Suprapubic skin (tissue), 3 donors: ENCODE measurements around the gene CTSH.

ENCODE experiments used
- CTCF ChIP-seq, 2 donors: fragments of 200-600 bp in 1 of 2; fragments of 450-650 bp in 1 of 2; sonication (generic) in 1 of 2; IDR thresholded peaks; one replicate each; pipeline ENCODE4 v1.5.1; 2016 to 2019; ENCODE audit warnings: antibody characterized with exemption in 2 of 2, mild to moderate bottlenecking in 1 of 2, moderate library complexity in 1 of 2
- POLR2A ChIP-seq, 2 donors: fragments of 450-650 bp; IDR thresholded peaks; one replicate each; pipeline ENCODE4 v1.6.1; 2017; ENCODE audit warnings: antibody characterized with exemption in 2 of 2, mild to moderate bottlenecking in 2 of 2, moderate library complexity in 2 of 2

GRCh38 chr15:78925956-78926743 lies 18.7 kb downstream of the CTSH start:
- no peak for TF ChIP-seq CTCF (IDR thresholded peaks at IDR 0.05)
- no peak for TF ChIP-seq POLR2A (IDR thresholded peaks at IDR 0.05)
